Measurements from ENCODE around the gene EPHX1.

Gene EPHX1

GRCh38 chr1:225868631-225869330, 58.9 kb downstream of the EPHX1 start:
- Histone ChIP-seq H3K9ac (ENCODE audit: low read length) (no peak overlapping the region), H2AFZ (ENCODE audit: low read depth, low read length) (no peak overlapping the region), H3K36me3 (replicated peaks; ENCODE audit: low read depth, low read length) (peaks cover 37% of the 10 kb centered on the region), H3K4me2 (ENCODE audit: low read length) (no peak overlapping the region), H3K9me3 (ENCODE audit: insufficient read depth, low read length) (no peaks in the 10 kb centered on the region), H3K79me2 (ENCODE audit: low read length) (no peaks in the 10 kb centered on the region), H4K20me1 (ENCODE audit: insufficient read depth, low read length) (no peaks in the 10 kb centered on the region), H3K4me3 (ENCODE audit: low read length) (no peak overlapping the region), H3K4me1 (ENCODE audit: low read length) (peaks cover 9% of the 10 kb centered on the region), H3K27ac (ENCODE audit: low read length) (no peak overlapping the region), H3K27me3 (ENCODE audit: low read depth, low read length) (no peaks in the 10 kb centered on the region)
- TF ChIP-seq, protein P1, sequence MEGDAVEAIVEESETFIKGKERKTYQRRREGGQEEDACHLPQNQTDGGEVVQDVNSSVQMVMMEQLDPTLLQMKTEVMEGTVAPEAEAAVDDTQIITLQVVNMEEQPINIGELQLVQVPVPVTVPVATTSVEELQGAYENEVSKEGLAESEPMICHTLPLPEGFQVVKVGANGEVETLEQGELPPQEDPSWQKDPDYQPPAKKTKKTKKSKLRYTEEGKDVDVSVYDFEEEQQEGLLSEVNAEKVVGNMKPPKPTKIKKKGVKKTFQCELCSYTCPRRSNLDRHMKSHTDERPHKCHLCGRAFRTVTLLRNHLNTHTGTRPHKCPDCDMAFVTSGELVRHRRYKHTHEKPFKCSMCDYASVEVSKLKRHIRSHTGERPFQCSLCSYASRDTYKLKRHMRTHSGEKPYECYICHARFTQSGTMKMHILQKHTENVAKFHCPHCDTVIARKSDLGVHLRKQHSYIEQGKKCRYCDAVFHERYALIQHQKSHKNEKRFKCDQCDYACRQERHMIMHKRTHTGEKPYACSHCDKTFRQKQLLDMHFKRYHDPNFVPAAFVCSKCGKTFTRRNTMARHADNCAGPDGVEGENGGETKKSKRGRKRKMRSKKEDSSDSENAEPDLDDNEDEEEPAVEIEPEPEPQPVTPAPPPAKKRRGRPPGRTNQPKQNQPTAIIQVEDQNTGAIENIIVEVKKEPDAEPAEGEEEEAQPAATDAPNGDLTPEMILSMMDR (IDR thresholded peaks at IDR 0.05; ENCODE audit: low read depth, low read length) = no peak
- TF ChIP-seq EZH2phosphoT487 (IDR thresholded peaks at IDR 0.05; ENCODE audit: low read depth) = no peak

GRCh38 chr1:225870911-225871310, 61.0 kb downstream of the EPHX1 start:
- no peaks in the 10 kb centered on the region for H3K27me3 ChIP-seq (ENCODE audit: low read depth, low read length)
- no peak overlapping the region for H3K27ac ChIP-seq (ENCODE audit: low read length)
- H3K79me2 ChIP-seq (ENCODE audit: low read length) = no peaks in the 10 kb centered on the region
- H3K4me1 ChIP-seq (ENCODE audit: low read length) = peaks cover 7% of the 10 kb centered on the region
- H2AFZ ChIP-seq (ENCODE audit: low read depth, low read length) = no peak overlapping the region
- no peak overlapping the region for H3K9ac ChIP-seq (ENCODE audit: low read length)
- no peak overlapping the region for H3K4me2 ChIP-seq (ENCODE audit: low read length)
- H4K20me1 ChIP-seq (ENCODE audit: insufficient read depth, low read length) = no peaks in the 10 kb centered on the region
- H3K36me3 ChIP-seq (replicated peaks; ENCODE audit: low read depth, low read length) = peaks cover 25% of the 10 kb centered on the region
- no peaks in the 10 kb centered on the region for H3K9me3 ChIP-seq (ENCODE audit: insufficient read depth, low read length)
- TF ChIP-seq, protein P1 (IDR thresholded peaks at IDR 0.05; ENCODE audit: low read depth, low read length) = no peak
- TF ChIP-seq EZH2phosphoT487 (IDR thresholded peaks at IDR 0.05; ENCODE audit: low read depth) = no peak
- H3K4me3 ChIP-seq (ENCODE audit: low read length) = no peak overlapping the region

DNA sequence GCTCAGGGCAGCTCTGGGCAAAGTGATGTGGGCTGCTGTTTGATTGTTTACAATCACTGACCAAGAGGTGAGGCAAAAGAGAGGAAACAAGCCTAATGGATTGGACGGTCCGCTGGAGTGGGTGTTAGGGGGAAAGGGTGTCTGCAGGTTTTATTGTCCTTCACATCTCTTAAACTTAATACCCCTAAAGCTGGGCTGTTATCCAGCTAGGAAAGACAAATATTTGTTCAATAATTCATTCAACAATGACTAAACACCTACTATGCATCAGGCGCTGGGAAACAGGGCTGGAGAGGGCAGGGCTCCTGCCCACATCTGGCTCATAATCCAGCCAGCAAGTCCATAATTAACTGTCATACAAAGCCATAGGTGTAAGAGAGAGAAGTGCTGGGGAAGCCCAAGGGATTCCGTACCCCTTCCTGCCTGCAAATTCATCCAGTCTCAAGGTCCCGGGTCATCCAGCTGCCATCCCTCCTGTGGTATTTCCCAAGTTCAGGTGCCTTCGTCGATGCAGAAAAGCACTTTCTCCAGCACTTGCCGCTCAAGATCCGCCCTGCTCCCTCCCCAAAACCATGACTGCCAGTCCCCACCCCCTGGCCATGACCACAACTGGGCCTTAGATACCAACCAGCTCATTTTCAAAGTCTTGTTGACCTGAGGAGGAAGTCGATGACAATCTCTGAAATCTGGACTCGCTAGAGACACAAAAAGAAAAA, 61.6 kb downstream of the EPHX1 start:
- Histone ChIP-seq H4K20me1 (ENCODE audit: insufficient read depth, low read length) (no peaks in the 10 kb centered on the region), H3K9me3 (ENCODE audit: insufficient read depth, low read length) (no peaks in the 10 kb centered on the region), H3K27ac (ENCODE audit: low read length) (no peak overlapping the region), H3K27me3 (ENCODE audit: low read depth, low read length) (no peaks in the 10 kb centered on the region), H3K79me2 (ENCODE audit: low read length) (no peaks in the 10 kb centered on the region), H3K4me2 (ENCODE audit: low read length) (no peak overlapping the region), H3K4me1 (ENCODE audit: low read length) (peaks cover under 1% of the 10 kb centered on the region; the same call in 1 of the 2 replicates), H3K4me3 (ENCODE audit: low read length) (no peak overlapping the region), H2AFZ (ENCODE audit: low read depth, low read length) (no peak overlapping the region), H3K9ac (ENCODE audit: low read length) (no peak overlapping the region), H3K36me3 (replicated peaks; ENCODE audit: low read depth, low read length) (peaks cover 24% of the 10 kb centered on the region)
- TF ChIP-seq EZH2phosphoT487 (IDR thresholded peaks at IDR 0.05; ENCODE audit: low read depth) = no peak
- TF ChIP-seq, protein P1 (IDR thresholded peaks at IDR 0.05; ENCODE audit: low read depth, low read length) = no peak

GRCh38 chr1:225872075-225872430, 62.1 kb downstream of the EPHX1 start:
- Histone ChIP-seq H3K27me3 (ENCODE audit: low read depth, low read length) (no peaks in the 10 kb centered on the region), H2AFZ (ENCODE audit: low read depth, low read length) (no peak overlapping the region), H3K27ac (ENCODE audit: low read length) (no peak overlapping the region), H3K9me3 (ENCODE audit: insufficient read depth, low read length) (no peaks in the 10 kb centered on the region), H3K36me3 (replicated peaks; ENCODE audit: low read depth, low read length) (peaks cover 26% of the 10 kb centered on the region), H3K9ac (ENCODE audit: low read length) (no peak overlapping the region), H3K4me1 (ENCODE audit: low read length) (no peaks in the 10 kb centered on the region), H4K20me1 (ENCODE audit: insufficient read depth, low read length) (no peaks in the 10 kb centered on the region), H3K4me3 (ENCODE audit: low read length) (no peak overlapping the region), H3K79me2 (ENCODE audit: low read length) (no peaks in the 10 kb centered on the region), H3K4me2 (ENCODE audit: low read length) (no peak overlapping the region)
- TF ChIP-seq EZH2phosphoT487 (IDR thresholded peaks at IDR 0.05; ENCODE audit: low read depth) = no peak
- TF ChIP-seq, protein P1 (IDR thresholded peaks at IDR 0.05; ENCODE audit: low read depth, low read length) = no peak

Data from OCI-LY3 (cell line).